ENCODE data around the gene ATXN7L1.

The ATXN7L1 gene

DNA sequence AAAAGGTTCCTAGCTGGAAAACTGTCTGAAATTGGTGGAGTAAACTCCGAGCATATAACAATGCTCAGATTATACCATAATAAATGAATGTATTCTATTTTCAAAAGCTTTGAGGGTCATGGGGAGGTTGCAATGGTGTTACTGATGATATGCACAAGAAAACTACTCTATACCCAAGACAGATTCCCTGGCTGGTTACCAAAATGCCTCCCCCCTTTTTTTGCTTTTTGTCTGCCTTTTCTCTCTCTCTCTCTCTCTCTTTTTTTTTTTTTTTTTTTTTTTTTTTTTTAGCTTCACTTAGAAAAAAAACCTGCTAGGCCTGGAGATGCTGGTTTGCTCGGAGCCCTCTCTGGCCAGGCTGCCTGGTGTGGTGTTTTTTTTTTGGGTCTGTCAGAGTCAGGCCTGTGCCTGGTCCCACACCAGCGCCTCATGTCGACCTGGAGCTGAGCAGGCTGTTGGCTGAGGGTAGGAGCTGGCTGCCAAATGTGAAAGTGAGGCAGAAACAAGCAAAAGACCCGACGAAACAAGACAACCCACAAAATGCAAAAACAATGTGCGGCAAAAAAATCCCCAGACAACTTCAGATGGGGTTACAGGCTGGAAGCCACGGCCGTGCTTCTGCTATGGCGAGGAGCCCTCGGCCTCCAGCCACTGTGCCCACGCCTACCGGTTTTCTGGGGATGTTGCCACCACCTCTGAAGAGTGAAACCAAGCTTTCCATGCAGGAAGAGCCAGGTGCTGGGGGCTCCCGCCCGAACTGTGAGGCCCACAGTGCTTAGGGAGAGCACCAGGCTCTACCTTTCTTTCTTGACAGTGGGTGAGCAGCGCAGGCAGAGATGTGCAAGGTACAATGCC is 235.2 kb downstream of the ATXN7L1 start:
- no peaks in the 10 kb centered on the region for H3K4me1 ChIP-seq (ENCODE audit: control insufficient read depth in 1 of 2, insufficient read depth in 2 of 2, low read length in 2 of 2)
- no peaks in the 10 kb centered on the region for H3K27me3 ChIP-seq (ENCODE audit: control insufficient read depth in 1 of 2, insufficient read depth in 2 of 2, low read length in 2 of 2)
- H3K27ac ChIP-seq (ENCODE audit: low read depth, low read length): no peak overlapping the region
- H3K9me3 ChIP-seq (ENCODE audit: control insufficient read depth in 1 of 2, low read length in 2 of 2): no peaks in the 10 kb centered on the region
- peaks cover 12 to 44% of the 10 kb centered on the region in 2 donors for H3K36me3 ChIP-seq (ENCODE audit: control insufficient read depth in 1 of 2, insufficient read depth in 2 of 2, low read length in 2 of 2)
- H3K9ac ChIP-seq (ENCODE audit: low read depth in 1 of 2, low read length in 2 of 2): no peak overlapping the region
- H3K4me3 ChIP-seq (ENCODE audit: low read depth in 1 of 2, low read length in 2 of 2): no peak overlapping the region

DNA sequence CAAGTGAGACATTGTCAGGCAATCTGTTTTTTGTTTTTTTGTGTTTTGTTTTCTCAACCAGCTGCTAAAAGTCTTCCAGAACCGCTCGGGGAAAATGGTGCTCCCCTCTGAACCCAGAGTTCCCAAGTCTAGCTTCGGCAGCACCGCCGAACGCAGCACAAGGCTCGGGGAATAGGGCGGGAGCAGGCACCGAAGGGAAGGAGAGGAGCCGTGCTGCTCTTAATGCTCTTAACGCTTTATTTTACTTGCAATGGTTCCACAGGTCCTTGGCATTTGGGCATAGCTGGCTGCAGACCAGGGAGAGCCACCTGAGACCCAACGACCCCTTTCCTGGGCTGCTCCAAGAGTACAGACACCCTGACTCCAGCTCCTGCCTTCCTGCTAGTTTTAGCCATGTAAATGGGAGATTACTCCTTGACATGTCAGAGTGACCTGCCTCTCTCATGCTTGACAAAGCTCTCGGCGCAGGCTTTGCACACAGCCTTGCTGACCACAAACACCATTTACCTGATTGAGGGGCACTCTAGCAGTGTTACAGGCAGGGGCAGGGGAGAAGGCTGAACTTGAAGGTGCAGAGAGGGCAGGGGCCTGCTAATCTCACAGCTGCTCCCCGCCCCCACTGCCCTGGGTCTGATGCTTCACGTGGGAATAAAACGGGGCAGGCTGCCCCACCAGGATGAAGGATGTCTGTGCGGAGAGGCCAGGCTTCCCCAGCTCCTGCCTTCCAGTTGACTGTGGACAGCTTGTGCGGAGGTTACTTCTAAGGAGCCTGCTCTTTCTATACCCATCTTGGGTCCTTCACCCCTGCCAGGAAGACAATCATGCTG is 236.5 kb downstream of the ATXN7L1 start:
- Histone ChIP-seq H3K9me3 (ENCODE audit: control insufficient read depth in 1 of 2, low read length in 2 of 2) (no peaks in the 10 kb centered on the region), H3K9ac (ENCODE audit: low read depth in 1 of 2, low read length in 2 of 2) (no peak overlapping the region), H3K4me1 (ENCODE audit: control insufficient read depth in 1 of 2, insufficient read depth in 2 of 2, low read length in 2 of 2) (no peaks in the 10 kb centered on the region), H3K36me3 (ENCODE audit: control insufficient read depth in 1 of 2, insufficient read depth in 2 of 2, low read length in 2 of 2) (peaks cover 17 to 54% of the 10 kb centered on the region in 2 donors), H3K27me3 (ENCODE audit: control insufficient read depth in 1 of 2, insufficient read depth in 2 of 2, low read length in 2 of 2) (no peaks in the 10 kb centered on the region), H3K27ac (ENCODE audit: low read depth, low read length) (no peak overlapping the region), H3K4me3 (ENCODE audit: low read depth in 1 of 2, low read length in 2 of 2) (no peak overlapping the region)

DNA sequence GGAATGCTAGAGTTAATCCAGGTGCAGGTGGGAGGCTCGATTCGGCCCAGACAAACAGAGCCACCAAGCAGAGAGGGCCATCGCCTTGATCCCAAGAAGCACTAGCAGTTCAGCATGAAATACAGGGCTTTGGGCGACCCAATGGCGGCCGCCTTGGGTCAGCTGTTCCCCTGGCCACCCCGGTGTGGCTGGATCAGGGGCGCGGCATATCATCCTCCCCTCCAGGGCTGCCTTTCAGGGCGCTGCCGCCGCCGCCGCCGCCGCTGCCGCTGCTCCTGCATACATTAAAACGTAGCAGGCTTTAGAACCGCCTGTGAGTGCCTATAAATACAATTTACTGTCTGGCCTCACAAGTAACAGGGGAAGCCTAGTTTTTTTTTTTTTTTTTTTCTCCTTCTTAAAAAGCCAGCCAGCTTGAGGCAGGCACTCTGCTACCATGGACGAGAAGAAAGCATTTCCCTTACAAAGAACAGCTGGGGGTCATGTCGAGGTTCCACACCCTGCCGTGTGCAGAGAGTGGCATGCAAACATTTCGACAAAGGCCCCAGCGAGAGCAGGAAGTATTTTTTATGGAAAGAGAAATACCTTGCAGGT is 237.4 kb downstream of the ATXN7L1 start:
- H3K27me3 ChIP-seq (ENCODE audit: control insufficient read depth in 1 of 2, insufficient read depth in 2 of 2, low read length in 2 of 2): no peaks in the 10 kb centered on the region
- no peaks in the 10 kb centered on the region for H3K9me3 ChIP-seq (ENCODE audit: control insufficient read depth in 1 of 2, low read length in 2 of 2)
- H3K4me3 ChIP-seq (ENCODE audit: low read depth in 1 of 2, low read length in 2 of 2): no peak overlapping the region
- H3K27ac ChIP-seq (ENCODE audit: low read depth, low read length): no peak overlapping the region
- H3K36me3 ChIP-seq (ENCODE audit: control insufficient read depth in 1 of 2, insufficient read depth in 2 of 2, low read length in 2 of 2): peaks cover 20 to 59% of the 10 kb centered on the region in 2 donors
- no peaks in the 10 kb centered on the region for H3K4me1 ChIP-seq (ENCODE audit: control insufficient read depth in 1 of 2, insufficient read depth in 2 of 2, low read length in 2 of 2)
- H3K9ac ChIP-seq (ENCODE audit: low read depth in 1 of 2, low read length in 2 of 2): no peak overlapping the region

DNA sequence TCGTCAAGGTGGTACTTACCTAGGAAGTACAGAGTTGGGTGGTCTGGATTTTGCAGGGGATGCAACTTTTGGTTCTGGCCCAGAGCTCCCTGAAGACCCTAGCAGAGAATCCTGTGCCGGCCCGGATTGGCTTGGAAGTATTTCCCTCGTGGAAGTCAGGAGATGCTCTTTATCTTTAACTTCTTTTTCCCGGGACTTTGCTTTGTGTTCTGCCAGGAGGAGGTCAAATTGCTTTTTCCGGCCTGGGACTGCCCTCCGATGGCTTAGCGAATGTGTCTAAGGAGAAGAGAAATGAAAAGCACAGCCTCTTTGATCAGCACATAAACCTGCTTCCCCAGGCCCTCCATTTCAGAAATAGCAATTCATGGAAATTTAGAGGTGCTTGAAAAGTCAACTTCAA is 238.1 kb downstream of the ATXN7L1 start:
- no peaks in the 10 kb centered on the region for H3K4me1 ChIP-seq (ENCODE audit: control insufficient read depth in 1 of 2, insufficient read depth in 2 of 2, low read length in 2 of 2)
- no peaks in the 10 kb centered on the region for H3K27me3 ChIP-seq (ENCODE audit: control insufficient read depth in 1 of 2, insufficient read depth in 2 of 2, low read length in 2 of 2)
- H3K27ac ChIP-seq (ENCODE audit: low read depth, low read length): no peak overlapping the region
- H3K4me3 ChIP-seq (ENCODE audit: low read depth in 1 of 2, low read length in 2 of 2): no peak overlapping the region
- no peaks in the 10 kb centered on the region for H3K9me3 ChIP-seq (ENCODE audit: control insufficient read depth in 1 of 2, low read length in 2 of 2)
- no peak overlapping the region for H3K9ac ChIP-seq (ENCODE audit: low read depth in 1 of 2, low read length in 2 of 2)
- H3K36me3 ChIP-seq (ENCODE audit: control insufficient read depth in 1 of 2, insufficient read depth in 2 of 2, low read length in 2 of 2): peaks cover 26 to 65% of the 10 kb centered on the region in 2 donors

DNA sequence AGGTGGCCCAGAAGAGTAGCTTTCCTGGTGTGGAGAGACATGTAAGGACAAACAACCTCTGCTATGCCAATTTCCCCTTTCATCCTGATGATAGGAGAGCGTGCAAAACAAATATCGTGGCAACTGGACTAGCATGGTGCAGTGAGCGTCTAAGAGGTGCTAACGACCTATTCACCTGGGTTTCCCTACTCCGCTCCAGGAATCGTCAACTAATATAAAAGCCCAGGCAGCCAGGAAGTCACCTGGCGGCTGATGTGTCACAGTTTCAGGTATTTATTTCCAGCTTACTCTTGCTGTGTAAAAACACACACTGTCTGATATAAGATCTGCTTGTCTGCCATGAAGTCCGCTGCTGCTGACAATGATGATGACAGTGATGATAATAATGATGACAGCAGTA is 238.6 kb downstream of the ATXN7L1 start:
- Histone ChIP-seq H3K27ac (ENCODE audit: low read depth, low read length) (no peak overlapping the region), H3K36me3 (ENCODE audit: control insufficient read depth in 1 of 2, insufficient read depth in 2 of 2, low read length in 2 of 2) (peaks cover 26 to 61% of the 10 kb centered on the region in 2 donors), H3K4me3 (ENCODE audit: low read depth in 1 of 2, low read length in 2 of 2) (no peak overlapping the region), H3K9ac (ENCODE audit: low read depth in 1 of 2, low read length in 2 of 2) (no peak overlapping the region), H3K9me3 (ENCODE audit: control insufficient read depth in 1 of 2, low read length in 2 of 2) (no peaks in the 10 kb centered on the region), H3K27me3 (ENCODE audit: control insufficient read depth in 1 of 2, insufficient read depth in 2 of 2, low read length in 2 of 2) (no peaks in the 10 kb centered on the region), H3K4me1 (ENCODE audit: control insufficient read depth in 1 of 2, insufficient read depth in 2 of 2, low read length in 2 of 2) (no peaks in the 10 kb centered on the region)

DNA sequence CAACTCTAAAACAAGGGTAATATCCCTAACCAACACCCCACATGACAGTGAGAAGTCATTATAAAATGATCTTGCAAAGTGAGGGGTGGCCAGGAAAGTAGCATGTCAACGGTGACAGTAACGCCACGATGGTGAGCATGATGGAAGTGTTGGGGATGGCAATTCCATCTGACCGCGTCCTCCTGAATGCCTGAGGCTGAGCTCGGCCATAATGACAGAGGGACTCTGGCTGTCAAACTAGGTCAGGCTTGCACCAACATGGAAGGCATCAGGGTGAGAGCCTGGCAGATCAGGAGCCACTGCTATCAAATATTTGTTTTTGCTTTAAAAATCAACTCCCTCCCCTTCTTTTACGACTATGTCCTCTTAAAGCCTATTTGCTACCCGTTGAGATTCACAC is 239.4 kb downstream of the ATXN7L1 start:
- Histone ChIP-seq H3K4me1 (ENCODE audit: control insufficient read depth in 1 of 2, insufficient read depth in 2 of 2, low read length in 2 of 2) (no peaks in the 10 kb centered on the region), H3K9ac (ENCODE audit: low read depth in 1 of 2, low read length in 2 of 2) (no peak overlapping the region), H3K9me3 (ENCODE audit: control insufficient read depth in 1 of 2, low read length in 2 of 2) (no peaks in the 10 kb centered on the region), H3K36me3 (ENCODE audit: control insufficient read depth in 1 of 2, insufficient read depth in 2 of 2, low read length in 2 of 2) (peaks cover 26 to 57% of the 10 kb centered on the region in 2 donors), H3K27ac (ENCODE audit: low read depth, low read length) (no peak overlapping the region), H3K4me3 (ENCODE audit: low read depth in 1 of 2, low read length in 2 of 2) (no peak overlapping the region), H3K27me3 (ENCODE audit: control insufficient read depth in 1 of 2, insufficient read depth in 2 of 2, low read length in 2 of 2) (no peaks in the 10 kb centered on the region)

DNA sequence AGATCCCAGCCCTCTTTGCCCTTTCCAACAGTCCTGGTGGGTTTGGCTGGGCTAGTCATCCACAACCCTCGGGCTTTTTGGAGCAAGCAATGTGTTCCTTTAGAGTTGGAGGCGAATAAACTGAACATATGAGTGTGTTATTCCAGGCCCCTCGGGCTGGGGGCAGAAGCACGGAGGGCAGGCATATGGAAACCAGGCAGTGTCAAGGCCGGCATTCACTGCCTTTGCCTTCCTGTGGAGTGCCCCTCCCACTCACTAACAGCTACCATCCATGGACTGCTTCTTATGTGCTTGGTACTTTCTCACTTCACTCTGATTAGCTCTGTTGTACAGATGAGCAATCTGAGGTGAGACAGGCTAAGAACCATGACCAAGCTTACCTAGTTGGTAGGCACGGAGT is 241.2 kb downstream of the ATXN7L1 start:
- Histone ChIP-seq H3K4me3 (ENCODE audit: low read depth in 1 of 2, low read length in 2 of 2) (no peak overlapping the region), H3K27ac (ENCODE audit: low read depth, low read length) (no peak overlapping the region), H3K9me3 (ENCODE audit: control insufficient read depth in 1 of 2, low read length in 2 of 2) (no peaks in the 10 kb centered on the region), H3K36me3 (ENCODE audit: control insufficient read depth in 1 of 2, insufficient read depth in 2 of 2, low read length in 2 of 2) (peaks cover 26 to 51% of the 10 kb centered on the region in 2 donors), H3K4me1 (ENCODE audit: control insufficient read depth in 1 of 2, insufficient read depth in 2 of 2, low read length in 2 of 2) (no peaks in the 10 kb centered on the region), H3K9ac (ENCODE audit: low read depth in 1 of 2, low read length in 2 of 2) (no peak overlapping the region), H3K27me3 (ENCODE audit: control insufficient read depth in 1 of 2, insufficient read depth in 2 of 2, low read length in 2 of 2) (no peaks in the 10 kb centered on the region)

DNA sequence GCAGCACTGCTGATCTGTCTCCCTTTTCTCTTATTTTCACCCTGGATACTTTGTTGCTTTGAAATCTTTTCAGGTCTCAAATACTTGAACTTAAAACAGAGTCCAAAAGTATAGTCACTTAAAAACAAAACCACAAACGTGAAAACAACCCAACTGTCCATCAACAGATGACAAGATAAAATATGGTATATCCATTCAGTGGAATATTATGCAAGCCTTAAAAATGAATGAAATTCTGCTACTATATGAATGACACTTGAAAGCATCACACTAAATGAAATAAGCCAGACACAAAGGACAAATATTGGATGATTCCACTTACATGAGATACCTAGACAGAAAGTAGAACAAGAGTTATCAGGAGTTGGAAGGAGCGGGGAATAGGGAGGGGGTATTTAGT is 250.4 kb downstream of the ATXN7L1 start:
- Histone ChIP-seq H3K36me3 (ENCODE audit: control insufficient read depth in 1 of 2, insufficient read depth in 2 of 2, low read length in 2 of 2) (peaks cover 20 to 24% of the 10 kb centered on the region in 2 donors), H3K4me1 (ENCODE audit: control insufficient read depth in 1 of 2, insufficient read depth in 2 of 2, low read length in 2 of 2) (no peaks in the 10 kb centered on the region), H3K27me3 (ENCODE audit: control insufficient read depth in 1 of 2, insufficient read depth in 2 of 2, low read length in 2 of 2) (no peaks in the 10 kb centered on the region), H3K4me3 (ENCODE audit: low read depth in 1 of 2, low read length in 2 of 2) (no peak overlapping the region), H3K9me3 (ENCODE audit: control insufficient read depth in 1 of 2, low read length in 2 of 2) (peaks cover 0 to 7% of the 10 kb centered on the region in 2 donors), H3K9ac (ENCODE audit: low read depth in 1 of 2, low read length in 2 of 2) (no peak overlapping the region), H3K27ac (ENCODE audit: low read depth, low read length) (no peak overlapping the region)

DNA sequence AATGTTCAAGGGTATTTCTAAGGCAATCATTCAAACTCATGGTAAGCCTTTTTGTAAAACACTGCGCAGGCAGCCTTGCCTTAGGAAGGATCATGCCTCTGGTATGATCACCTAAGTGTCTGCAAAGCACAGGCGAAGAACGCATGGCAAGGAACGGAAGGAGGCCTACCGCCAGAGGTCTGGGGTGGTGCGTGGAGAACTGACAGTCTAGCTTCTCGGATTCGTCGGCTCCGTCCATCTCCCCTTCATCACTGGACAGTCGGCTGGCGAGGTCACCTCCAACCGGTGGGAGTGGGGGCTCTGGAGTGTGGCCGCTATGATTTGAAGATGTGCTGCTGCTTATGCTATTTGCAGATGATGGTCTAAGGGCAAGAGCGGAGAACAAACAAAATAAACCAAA is 252.5 kb downstream of the ATXN7L1 start:
- Histone ChIP-seq H3K4me3 (ENCODE audit: low read depth in 1 of 2, low read length in 2 of 2) (no peak overlapping the region), H3K27me3 (ENCODE audit: control insufficient read depth in 1 of 2, insufficient read depth in 2 of 2, low read length in 2 of 2) (no peaks in the 10 kb centered on the region), H3K9ac (ENCODE audit: low read depth in 1 of 2, low read length in 2 of 2) (no peak overlapping the region), H3K36me3 (ENCODE audit: control insufficient read depth in 1 of 2, insufficient read depth in 2 of 2, low read length in 2 of 2) (peaks cover 24 to 27% of the 10 kb centered on the region in 2 donors), H3K27ac (ENCODE audit: low read depth, low read length) (no peak overlapping the region), H3K9me3 (ENCODE audit: control insufficient read depth in 1 of 2, low read length in 2 of 2) (peaks cover 0 to 7% of the 10 kb centered on the region in 2 donors), H3K4me1 (ENCODE audit: control insufficient read depth in 1 of 2, insufficient read depth in 2 of 2, low read length in 2 of 2) (no peaks in the 10 kb centered on the region)

DNA sequence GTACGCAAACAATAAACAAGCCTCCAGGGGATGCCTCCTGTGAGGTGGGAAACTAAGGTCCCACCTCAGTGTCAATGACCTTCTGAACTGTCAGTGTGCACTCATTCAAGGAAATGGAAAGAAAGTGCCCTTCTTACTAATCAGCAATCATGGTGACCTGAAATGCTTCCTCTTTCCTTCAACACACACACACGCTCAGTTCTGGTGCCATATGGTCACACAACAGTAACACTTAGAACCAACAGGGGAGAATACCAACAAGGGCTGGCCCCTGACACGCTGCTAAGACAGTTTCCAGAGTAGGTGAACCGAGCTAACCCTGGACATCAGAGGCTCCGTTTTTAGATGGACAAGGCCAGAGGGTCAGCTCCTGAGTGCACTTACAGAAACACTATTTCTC is 253.0 kb downstream of the ATXN7L1 start:
- no peak overlapping the region for H3K27ac ChIP-seq (ENCODE audit: low read depth, low read length)
- no peaks in the 10 kb centered on the region for H3K4me1 ChIP-seq (ENCODE audit: control insufficient read depth in 1 of 2, insufficient read depth in 2 of 2, low read length in 2 of 2)
- peaks cover 0 to 7% of the 10 kb centered on the region in 2 donors for H3K9me3 ChIP-seq (ENCODE audit: control insufficient read depth in 1 of 2, low read length in 2 of 2)
- no peak overlapping the region for H3K4me3 ChIP-seq (ENCODE audit: low read depth in 1 of 2, low read length in 2 of 2)
- no peaks in the 10 kb centered on the region for H3K27me3 ChIP-seq (ENCODE audit: control insufficient read depth in 1 of 2, insufficient read depth in 2 of 2, low read length in 2 of 2)
- peaks cover 27 to 28% of the 10 kb centered on the region in 2 donors for H3K36me3 ChIP-seq (ENCODE audit: control insufficient read depth in 1 of 2, insufficient read depth in 2 of 2, low read length in 2 of 2)
- H3K9ac ChIP-seq (ENCODE audit: low read depth in 1 of 2, low read length in 2 of 2): no peak overlapping the region

Data from duodenal mucosa (tissue), 2 donors.